Activated CD8-positive, alpha-beta memory T cell treated with anti-CD3 and anti-CD28 coated beads, Interleukin-2, amount 50 U/mL, for 24 hours (primary cell): ENCODE results near the gene TXNDC5.
A peak's percentile ranks its signal among the peaks of the same experiment; 100 is the strongest.

Experiments
- DNase-seq: peaks from one replicate; pipeline ENCODE4 v3.0.0-alpha.2; 2020; ENCODE audit errors: extremely low read depth

TXNDC5 gene

GRCh38 chr6:7910654-7911344 lies at the start of gene TXNDC5:
Gene TXNDC5, minus strand, starts transcription at chr6:7910788. Its CDS starts 12 bp downstream, at chr6:7910776.
- peak; percentile 19 for DNase-seq

GRCh38 chr6:7960141-7960540 lies 49.6 kb upstream of the TXNDC5 start:
- no peak for DNase-seq

DNA sequence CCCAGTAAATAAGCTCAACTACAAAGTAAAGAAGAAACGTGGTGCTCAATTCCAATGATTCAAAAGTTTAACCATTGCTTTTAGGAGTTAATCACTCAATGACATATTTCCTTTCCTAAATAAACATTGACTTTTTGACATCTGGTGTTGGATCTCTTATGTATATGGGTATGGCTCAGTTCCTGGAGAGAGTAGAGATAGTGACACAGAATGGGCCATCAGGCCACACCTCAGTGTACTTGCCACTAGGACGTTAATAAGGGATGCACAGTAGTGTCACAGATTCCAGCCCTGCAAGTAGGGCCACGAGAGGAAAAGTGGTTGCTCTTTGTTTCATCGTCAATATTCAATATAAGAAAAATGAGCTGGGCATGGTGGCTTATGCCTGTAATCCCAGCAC lies 48.9 kb upstream of the TXNDC5 start:
- DNase-seq: no peak

DNA sequence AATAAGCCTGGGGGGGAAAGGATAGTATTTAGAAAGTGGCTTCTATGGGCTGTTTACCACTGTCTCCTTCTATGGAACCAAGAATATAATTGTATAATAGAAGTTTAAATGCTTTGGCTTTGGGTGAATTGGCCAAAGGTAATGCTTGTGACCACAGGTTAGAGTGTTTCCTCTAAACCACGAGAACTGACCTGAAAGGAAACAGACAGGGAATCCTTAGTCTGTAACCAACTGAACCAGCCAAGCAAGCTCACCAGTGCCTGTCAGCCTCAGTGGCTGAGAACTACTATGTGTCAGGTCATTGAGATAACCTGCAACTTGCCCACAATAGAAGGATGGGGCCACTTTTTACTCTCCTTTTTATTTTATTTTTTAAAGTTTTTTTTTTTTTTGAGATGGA lies 47.9 kb upstream of the TXNDC5 start:
- DNase-seq: no peak

GRCh38 chr6:7956257-7956656 lies 45.7 kb upstream of the TXNDC5 start:
- no peak for DNase-seq

- DNase-seq: no peak
These were observed 44.1 kb upstream of the TXNDC5 start for GRCh38 chr6:7954477-7955200.

- DNase-seq: no peak
These were observed 43.2 kb upstream of the TXNDC5 start for GRCh38 chr6:7953753-7954152.

DNA sequence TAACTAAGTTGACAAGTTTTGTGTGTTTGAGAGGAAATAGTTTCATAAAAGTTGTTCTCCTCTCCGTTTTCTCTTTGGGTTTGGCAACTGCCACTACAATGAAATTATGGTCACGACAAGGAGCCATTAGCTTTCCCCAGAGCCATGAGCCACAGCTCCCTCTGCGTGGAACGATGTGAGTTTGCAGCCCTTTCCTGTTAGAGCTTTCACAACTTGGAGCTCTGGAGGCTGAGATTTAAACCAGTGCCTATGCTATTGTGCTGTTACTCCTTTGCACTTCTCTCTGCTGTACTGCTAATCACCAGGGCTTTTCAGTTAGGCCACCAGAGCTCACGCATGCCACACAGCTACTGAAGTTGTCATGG lies 29.3 kb upstream of the TXNDC5 start:
- no peak for DNase-seq

- DNase-seq: no peak
These were observed 28.7 kb upstream of the TXNDC5 start for GRCh38 chr6:7939184-7939863.

- DNase-seq: no peak
These were observed 28.1 kb upstream of the TXNDC5 start for GRCh38 chr6:7938562-7939183.

DNA sequence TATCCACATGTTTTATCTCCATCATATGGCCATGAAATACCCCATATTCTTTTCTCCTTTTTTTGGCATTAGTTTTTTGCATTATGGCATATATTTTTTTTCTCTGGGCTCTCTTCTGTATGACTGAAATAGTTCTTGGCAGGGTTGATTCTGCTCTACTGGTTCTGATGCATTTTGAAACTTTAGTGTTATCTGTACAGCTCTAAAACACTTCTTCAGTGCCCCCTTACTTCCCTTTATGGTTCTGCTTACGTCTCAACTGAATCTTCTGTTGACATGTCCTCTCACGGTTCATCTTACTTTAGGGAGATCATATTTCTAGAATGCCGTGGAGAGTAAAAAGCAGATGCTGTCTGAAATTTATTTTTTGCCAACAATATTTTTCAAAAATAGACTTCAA lies 23.2 kb upstream of the TXNDC5 start:
- no peak for DNase-seq

DNA sequence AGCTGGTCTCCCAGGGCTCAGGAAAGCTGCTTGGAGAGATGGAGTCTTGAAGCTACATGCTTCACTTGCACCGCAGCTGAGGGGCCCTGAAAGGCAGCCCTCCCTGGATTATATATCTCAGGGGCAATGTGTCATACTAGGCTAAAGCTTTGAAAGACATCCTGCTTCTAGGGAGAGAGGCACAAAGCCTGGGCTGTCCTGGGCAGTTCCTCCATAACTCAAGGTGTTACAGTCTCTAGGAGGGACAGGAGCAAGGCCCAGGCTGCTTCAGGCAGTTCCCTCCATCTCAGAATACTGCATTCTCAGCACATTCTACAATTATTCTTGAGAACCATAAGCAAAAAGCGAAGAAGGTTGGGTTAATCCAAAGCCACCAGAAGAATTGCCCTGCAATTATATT lies 22.0 kb upstream of the TXNDC5 start:
- no peak for DNase-seq

GRCh38 chr6:7924867-7925266 lies 14.3 kb upstream of the TXNDC5 start:
- DNase-seq: no peak

DNA sequence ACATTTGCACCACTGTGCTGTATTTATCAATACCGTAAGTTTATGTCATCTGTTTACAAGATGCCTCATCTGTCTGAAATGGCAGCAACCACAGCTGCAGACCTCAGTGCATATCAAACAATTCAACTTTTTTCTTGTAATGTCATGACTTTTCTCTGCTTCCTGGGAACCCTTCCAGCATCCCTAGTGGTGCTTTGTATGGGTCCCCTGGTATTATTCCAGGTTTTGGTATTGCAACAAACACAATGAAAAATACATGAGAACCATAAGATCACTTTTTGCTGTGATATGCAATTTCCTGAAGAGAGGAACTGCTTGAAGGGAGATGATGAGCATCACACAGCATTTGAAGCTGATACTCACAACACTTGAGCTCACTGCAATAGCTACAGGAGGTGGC lies 12.0 kb upstream of the TXNDC5 start:
- DNase-seq: no peak

DNA sequence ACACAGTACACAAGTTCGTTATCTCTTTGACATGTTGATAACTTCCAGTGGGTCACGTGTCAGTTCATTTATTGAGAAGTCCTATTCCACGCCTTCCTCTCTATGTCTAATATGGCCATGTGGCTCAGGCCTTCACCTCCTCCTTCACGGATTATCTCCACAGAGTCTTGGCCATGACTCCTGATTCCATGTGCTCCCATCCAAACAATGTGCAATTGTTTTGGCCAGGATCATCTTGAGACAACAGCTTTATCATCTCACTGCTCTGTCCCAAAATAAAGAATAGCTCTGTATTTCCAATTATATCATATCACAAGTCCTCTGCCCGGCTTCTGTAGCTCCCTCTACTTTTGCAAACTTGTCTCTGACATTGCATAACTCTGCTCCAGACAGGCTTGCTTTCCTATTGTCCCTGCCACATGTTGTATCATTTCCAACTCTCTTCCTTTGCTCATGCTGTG lies 11.1 kb upstream of the TXNDC5 start:
- DNase-seq: no peak

- no peak for DNase-seq
These were observed 10.5 kb upstream of the TXNDC5 start for GRCh38 chr6:7921046-7921445.

DNA sequence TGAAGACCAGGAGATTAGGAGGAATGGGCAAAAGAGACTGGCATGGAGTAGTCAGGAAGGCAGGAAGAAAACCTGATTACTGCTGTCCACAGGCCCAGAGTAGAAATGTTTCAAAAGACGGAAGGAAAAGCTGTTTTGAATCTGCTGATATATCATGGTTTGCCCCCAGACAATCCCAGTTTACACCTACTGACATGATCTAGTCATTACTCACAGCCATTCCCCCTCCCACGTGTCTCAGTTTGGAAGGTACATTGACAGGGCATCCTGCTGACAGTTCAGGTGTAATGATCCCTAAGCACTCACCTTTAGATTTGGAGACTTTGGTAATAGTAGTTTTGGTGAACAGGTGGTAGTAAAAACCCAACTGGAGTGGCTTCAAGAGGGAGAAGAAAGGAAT lies 9.8 kb upstream of the TXNDC5 start:
- DNase-seq: no peak

GRCh38 chr6:7919871-7920270 lies 9.3 kb upstream of the TXNDC5 start:
- no peak for DNase-seq

- DNase-seq: no peak
These were observed 7.8 kb upstream of the TXNDC5 start for GRCh38 chr6:7918403-7918802.

DNA sequence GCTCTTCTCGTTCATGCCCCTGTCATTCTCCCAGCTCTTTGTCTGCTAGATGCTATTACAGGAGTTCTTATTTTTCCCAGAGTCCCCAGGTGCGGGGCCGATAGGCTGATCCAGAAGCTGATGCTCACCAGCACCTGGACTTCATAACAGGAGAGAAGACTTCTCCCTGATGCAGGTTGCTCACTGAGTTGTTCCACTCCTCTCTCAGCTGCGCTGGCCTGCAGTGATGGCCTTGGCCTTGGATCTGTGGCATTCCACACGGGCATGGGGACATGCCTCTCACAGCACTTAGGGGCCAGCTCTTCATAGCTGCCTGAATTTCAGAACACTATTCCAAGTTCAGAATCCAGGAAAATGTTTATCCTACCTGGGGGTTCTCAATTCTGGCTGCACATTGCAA lies 7.1 kb upstream of the TXNDC5 start:
- no peak for DNase-seq

DNA sequence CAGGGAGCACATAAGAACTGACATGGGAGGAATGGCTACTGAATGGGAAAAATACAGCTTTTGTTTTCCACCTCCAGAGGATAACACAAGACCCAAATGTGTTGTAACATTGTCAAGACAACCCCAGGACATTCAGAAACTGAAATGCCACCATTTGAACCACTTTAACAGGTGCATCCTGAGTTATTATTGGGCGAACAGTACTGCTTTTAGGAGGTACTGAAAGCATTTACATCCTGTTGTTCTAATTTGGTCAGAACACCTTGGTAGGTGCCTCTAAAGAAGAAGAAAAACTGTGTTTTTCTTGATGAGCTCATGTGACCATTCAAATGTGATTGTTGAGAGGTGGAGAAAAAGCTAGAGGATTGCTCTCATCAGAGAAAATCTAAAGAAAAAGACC lies 6.4 kb upstream of the TXNDC5 start:
- no peak for DNase-seq

DNA sequence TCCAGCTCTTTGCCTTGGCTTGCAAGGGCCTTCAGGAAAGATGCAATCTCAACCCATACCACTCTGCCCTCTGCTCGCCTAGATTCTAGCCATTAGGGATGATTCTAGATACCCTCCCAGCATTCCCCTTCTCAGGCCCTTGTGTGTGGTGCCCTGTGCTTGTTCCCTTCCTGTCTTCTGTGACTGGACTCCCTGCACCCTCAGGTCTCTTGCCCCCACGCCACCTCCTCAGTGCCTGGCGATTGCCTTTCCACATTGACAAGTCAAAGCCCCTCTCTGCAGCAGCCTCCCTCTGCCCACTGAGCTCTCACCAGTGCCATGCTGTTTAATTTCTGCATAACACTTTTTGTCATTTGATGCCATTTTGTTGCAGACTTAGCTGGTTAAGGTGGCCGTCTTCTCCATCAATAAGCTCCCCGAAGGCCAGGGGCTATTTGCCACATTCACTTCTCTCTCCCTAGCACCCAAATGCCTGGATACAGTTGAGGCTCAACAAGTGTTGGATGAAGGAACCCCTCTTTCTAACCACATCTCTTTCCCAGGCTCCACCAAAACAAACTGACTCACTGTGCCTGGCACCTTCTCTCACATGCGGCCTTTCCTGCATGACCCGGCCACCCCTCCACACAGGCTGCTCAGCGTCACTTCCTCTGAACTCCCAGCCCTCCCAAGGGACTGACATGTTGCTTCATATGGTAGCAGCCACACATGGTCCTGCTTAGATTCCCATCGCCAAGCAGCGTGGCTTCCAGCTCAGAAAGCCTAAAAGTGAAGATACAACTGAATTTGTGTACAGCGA lies 4.6 kb upstream of the TXNDC5 start:
- no peak for DNase-seq
